GM13977 (cell line): ENCODE data around the gene UNCX.

Experiments
- DNase-seq: peaks from one replicate; pipeline ENCODE4 v3.0.0; 2012; ENCODE audit warnings: low spot score
- in situ Hi-C: fragments of 300-500 bp; cut with MboI; formaldehyde crosslinking; loops from one replicate; pipeline ENCODE4 v1.12.0; 2022; ENCODE audit warnings: low sequenced_read_pairs, low pct_unique_long_range_greater_than_20kb, mixed read lengths, inconsistent platforms; ENCODE audit not compliant: unreplicated experiment
- TF ChIP-seq, protein P1 (sequence below): IDR thresholded peaks from 2 replicates; pipeline ENCODE4 v1.5.1; 2012; ENCODE audit warnings: mild to moderate bottlenecking, control low read depth; ENCODE audit not compliant: insufficient read depth; ENCODE audit errors: extremely low read depth, missing control alignments

The UNCX gene

DNA sequence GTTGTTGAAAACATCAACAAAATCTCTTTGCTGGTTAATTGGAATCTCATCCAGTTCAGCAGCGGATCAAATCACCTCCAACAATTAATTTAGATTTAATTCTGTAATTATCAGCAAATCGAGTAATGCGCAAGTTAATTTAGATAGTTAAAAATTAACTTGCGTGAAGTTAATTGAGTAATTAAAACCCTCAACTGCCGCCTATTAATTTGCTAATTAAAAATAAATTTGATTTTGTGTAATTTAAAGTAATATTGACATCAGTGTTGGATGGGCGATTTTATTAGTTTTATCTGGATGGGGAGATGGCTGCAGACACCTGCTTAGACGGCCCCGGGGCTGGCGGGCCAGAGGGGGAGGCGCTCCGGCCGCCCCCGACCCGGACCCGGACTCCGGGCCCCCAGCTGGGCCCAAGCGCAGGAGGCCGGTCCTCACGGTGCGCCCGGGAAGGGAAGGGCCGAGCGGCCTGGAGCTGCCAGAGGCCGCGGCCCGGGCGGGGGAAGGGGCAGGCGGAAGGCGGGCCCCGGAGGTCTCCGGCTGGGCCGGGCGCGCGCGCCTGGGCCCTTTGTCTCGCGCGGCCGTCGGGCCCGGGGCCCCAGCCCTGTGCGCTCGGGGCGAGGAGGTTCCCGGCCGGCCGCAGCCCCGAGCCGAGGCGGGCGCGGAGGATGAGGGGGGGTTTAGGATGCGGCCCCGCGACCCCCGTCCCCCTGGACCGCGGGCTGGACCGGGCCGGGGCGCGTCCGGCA, 3.3 kb upstream of the UNCX start:
- TF ChIP-seq, protein P1, sequence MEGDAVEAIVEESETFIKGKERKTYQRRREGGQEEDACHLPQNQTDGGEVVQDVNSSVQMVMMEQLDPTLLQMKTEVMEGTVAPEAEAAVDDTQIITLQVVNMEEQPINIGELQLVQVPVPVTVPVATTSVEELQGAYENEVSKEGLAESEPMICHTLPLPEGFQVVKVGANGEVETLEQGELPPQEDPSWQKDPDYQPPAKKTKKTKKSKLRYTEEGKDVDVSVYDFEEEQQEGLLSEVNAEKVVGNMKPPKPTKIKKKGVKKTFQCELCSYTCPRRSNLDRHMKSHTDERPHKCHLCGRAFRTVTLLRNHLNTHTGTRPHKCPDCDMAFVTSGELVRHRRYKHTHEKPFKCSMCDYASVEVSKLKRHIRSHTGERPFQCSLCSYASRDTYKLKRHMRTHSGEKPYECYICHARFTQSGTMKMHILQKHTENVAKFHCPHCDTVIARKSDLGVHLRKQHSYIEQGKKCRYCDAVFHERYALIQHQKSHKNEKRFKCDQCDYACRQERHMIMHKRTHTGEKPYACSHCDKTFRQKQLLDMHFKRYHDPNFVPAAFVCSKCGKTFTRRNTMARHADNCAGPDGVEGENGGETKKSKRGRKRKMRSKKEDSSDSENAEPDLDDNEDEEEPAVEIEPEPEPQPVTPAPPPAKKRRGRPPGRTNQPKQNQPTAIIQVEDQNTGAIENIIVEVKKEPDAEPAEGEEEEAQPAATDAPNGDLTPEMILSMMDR = no peak
- no peak for DNase-seq
- in situ Hi-C loops = loop anchor here (25.0 kb wide), 1 partner anchor 183 kb away; no protein-coding TSS in a partner anchor

DNA sequence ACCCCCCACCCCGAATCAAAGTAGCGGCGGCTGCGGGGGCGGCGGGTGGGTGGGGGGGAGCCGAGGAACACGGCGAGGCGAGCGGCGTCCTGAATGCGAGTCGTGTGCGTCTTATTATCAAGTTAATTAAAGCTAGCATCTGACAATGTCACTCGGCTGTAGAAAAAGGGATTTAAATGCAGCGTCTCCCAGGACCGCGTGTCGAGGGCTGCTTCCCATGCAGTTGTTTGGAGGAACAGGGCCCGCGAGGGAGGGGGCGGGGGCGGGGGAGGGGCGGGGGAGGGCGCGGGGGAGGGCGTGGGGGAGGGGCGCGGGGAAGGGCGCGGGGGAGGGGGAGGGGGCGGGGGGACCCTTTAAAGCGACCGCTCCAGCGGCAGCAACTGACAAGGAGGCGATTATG, 2.7 kb upstream of the UNCX start:
- TF ChIP-seq, protein P1 = no peak
- in situ Hi-C loops = loop anchor here (25.0 kb wide), 1 partner anchor 182 kb away; no protein-coding TSS in a partner anchor
- DNase-seq = no peak

DNA sequence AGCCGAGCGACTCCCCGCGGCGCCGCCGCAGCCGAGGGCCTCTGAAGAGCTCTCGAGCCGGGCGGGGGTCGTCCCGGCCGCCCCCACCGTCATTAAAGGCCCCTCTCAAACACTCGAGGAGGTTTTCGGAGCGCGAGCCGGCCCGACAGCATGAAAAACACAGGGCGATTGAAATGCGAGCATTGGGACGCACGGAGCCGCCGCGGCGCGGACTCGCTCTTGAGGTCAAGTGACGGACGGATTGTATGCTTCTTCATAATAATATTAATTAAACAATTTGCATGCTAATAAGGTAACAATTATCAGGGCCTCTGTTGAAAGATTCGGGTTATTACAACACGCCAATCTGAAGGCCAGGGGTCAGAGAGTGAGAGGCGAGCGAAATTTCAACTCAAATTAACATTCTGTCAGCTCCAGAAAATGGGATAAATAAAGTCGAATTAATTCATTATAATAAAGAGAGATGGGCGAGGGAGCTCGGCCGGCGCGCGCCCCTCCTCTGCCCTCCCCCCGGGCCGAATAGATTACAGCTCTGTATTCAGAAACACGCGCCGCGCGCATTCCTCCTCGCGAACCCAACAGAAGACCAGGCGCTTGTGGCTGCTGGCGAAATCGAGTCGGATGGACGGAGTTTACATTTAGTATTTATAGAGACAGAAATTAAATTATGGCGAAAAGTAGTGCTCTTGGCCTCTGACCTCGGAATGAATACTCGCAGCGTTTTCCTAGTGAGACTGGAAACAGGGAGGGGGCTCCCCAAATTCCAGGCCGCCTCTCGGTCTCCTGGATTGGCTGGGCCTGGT, 2.1 kb upstream of the UNCX start:
- no peak for DNase-seq
- in situ Hi-C loops = loop anchor here (25.0 kb wide), 1 partner anchor 182 kb away; no protein-coding TSS in a partner anchor
- TF ChIP-seq, protein P1 = no peak

GRCh38 chr7:1231214-1232102, 1.2 kb upstream of the UNCX start:
- in situ Hi-C loops = loop anchor here (25.0 kb wide), 1 partner anchor 181 kb away; no protein-coding TSS in a partner anchor
- TF ChIP-seq, protein P1 = no peak
- no peak for DNase-seq

DNA sequence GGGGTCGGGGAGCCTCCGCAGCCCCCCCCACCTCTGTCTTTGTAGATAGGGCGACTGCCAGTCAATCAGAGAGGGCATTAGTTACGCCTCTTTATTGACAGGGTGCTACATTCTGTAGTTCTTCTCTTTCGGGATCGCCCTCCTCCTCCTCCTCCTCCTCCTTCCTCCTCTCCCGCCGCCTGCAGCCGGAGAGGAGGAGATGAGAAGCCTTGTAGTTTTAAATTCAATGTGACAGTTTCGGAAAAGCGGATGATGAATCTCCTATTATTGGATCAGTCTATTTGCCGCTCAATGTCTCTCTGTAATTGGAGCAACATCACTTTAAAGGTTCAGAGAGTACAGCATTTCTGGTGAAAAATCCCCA, 587 bp upstream of the UNCX start:
- no peak for DNase-seq

More for the DNA sequence above, 587 bp upstream of the UNCX start:
- TF ChIP-seq, protein P1 = no peak
- in situ Hi-C loops = loop anchor here (25.0 kb wide), 1 partner anchor 180 kb away; no protein-coding TSS in a partner anchor
